GM18502 (cell line): ENCODE measurements around the gene CDK15.
A peak's percentile ranks its signal among the peaks of the same experiment; 100 is the strongest.

ENCODE experiments used
- ATAC-seq: cut with Tn5 transposase; IDR thresholded peaks from one replicate; pipeline ENCODE4 v1.9.1; 2021; ENCODE audit warnings: mild to moderate bottlenecking; ENCODE audit not compliant: unreplicated experiment, poor library complexity

Gene CDK15

GRCh38 chr2:201904538-201905420, 98.4 kb downstream of the CDK15 start:
- ATAC-seq = peak; percentile 91

- no peak for ATAC-seq
These were observed 100.6 kb downstream of the CDK15 start for GRCh38 chr2:201906777-201907562.

- ATAC-seq = no peak
These were observed 101.2 kb downstream of the CDK15 start for GRCh38 chr2:201907563-201907881.

GRCh38 chr2:201908901-201909300, 102.6 kb downstream of the CDK15 start:
- no peak for ATAC-seq

- no peak for ATAC-seq
These were observed 103.0 kb downstream of the CDK15 start for GRCh38 chr2:201909348-201909747.

GRCh38 chr2:201909961-201910361, 103.6 kb downstream of the CDK15 start:
- ATAC-seq = peak; percentile 59

GRCh38 chr2:201911372-201911771, 105.0 kb downstream of the CDK15 start:
- no peak for ATAC-seq

GRCh38 chr2:201913201-201913600, 106.9 kb downstream of the CDK15 start:
- no peak for ATAC-seq

GRCh38 chr2:201915446-201915845, 109.1 kb downstream of the CDK15 start:
- peak; percentile 87 for ATAC-seq

GRCh38 chr2:201916565-201916964, 110.2 kb downstream of the CDK15 start:
- no peak for ATAC-seq

GRCh38 chr2:201918616-201919307, 112.4 kb downstream of the CDK15 start:
- no peak for ATAC-seq

- ATAC-seq = no peak
These were observed 112.9 kb downstream of the CDK15 start for GRCh38 chr2:201919308-201919634.

- ATAC-seq = no peak
These were observed 117.3 kb downstream of the CDK15 start for GRCh38 chr2:201923436-201924328.

- ATAC-seq = no peak
These were observed 118.1 kb downstream of the CDK15 start for GRCh38 chr2:201924453-201924852.

GRCh38 chr2:201925056-201925455, 118.7 kb downstream of the CDK15 start:
- ATAC-seq = no peak

GRCh38 chr2:201926067-201926466, 119.7 kb downstream of the CDK15 start:
- ATAC-seq = no peak

GRCh38 chr2:201928363-201928762, 122.0 kb downstream of the CDK15 start:
- no peak for ATAC-seq

- no peak for ATAC-seq
These were observed 123.1 kb downstream of the CDK15 start for GRCh38 chr2:201929281-201930026.

GRCh38 chr2:201930043-201930442, 123.7 kb downstream of the CDK15 start:
- ATAC-seq = no peak
